ENCODE results near the gene UTRN.

Gene UTRN

DNA sequence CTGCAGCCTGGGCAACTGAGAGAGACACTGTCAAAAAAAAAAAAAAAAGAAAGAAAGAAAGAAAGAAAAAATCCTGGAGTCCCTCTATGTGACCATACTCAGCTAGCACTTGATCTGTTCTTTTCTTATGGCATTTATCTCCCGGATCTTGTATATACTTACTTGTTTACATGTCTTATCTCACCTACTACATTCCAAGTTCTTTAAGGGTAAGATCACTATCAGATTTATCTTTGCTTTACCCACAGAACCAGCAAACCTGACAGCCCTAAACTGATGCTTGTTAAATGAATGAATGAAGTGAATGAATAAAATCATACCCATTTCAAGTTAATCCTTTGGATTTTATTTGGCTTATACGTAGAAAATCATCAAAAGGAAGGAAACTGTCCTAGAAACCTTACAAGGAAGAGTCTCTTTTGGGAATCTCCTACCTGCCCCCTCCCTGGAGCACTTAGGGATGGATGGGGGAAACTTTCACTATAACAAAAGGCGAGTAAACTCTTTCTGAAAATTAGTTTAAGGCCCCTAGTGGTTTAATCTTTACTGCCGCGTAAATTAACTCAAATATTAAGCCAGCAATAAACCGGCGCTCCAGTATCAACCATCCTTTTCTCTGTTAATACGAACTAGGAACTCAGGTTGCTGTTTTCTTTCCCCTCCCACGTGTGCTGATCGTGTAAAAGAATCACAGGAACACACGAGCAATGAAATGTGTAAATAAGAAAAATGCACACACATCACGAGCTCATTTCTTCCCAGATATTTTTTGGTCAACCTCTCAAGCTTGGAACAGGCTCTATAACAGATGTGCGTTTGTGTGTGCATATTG, 1.3 kb upstream of the UTRN start:
- no peak for DNase-seq

DNA sequence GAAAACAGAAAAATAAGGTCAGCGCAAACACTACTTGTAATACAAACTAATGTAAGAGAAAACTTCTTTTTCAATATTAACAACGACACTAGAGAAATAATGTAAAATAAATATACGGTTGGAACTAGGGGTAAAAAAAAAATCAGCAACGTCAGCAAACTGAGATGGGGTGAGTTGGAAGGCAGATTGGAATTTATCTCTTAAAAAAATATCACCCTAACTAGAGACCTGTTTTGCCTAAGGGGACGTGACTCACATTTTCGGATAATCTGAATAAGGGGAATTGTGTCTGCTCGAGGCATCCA, 705 bp upstream of the UTRN start:
- DNase-seq: no peak

DNA sequence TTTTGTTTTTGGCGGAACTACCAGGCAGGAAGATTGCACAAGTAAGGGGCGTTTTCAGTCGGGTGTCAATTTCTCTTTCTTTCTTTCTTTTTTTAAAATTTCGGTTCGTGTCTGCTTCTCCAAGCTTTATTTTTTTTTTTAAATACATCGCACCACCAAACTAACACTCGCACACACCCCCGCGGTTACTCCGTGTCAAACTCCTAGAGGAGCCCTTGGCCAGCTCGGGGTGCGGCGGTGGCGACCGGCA, 338 bp downstream of the UTRN start:
- no peak for DNase-seq

DNA sequence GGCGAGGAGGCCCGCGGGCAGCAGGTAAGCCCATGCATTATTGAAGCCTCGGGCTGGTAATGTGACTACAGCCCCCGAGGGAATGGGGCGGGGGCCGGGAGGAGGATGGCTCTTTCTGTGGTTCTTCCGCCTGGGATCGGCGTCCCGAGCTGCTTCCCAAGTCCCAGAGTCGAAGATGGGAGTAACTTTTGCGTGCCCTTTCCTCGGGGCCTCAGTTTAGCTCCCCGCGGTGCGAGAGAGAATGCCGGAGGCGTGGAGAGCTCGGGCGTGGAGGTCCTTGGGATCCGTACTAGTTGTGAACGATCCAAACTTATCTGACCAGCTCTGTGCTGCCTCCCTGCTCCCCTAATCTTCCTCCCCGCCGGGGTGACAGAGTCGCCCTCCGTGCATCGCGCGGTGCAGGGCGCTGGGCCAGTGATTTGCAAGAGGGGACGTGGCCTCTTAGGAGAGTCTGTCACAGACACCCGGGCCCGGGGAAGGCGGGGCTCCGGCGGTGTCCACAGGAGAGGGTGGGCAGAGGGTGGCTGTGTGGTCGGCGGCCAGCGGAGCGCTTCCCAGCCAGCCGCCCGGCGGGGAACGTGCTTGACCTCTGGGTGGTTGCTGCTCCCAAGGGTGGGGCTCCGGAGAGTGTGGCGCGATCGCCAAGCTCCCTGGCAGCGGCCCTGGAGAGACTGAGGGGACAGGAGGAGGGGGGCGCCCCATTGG, 815 bp downstream of the UTRN start:
- peak; percentile 42 for DNase-seq

DNA sequence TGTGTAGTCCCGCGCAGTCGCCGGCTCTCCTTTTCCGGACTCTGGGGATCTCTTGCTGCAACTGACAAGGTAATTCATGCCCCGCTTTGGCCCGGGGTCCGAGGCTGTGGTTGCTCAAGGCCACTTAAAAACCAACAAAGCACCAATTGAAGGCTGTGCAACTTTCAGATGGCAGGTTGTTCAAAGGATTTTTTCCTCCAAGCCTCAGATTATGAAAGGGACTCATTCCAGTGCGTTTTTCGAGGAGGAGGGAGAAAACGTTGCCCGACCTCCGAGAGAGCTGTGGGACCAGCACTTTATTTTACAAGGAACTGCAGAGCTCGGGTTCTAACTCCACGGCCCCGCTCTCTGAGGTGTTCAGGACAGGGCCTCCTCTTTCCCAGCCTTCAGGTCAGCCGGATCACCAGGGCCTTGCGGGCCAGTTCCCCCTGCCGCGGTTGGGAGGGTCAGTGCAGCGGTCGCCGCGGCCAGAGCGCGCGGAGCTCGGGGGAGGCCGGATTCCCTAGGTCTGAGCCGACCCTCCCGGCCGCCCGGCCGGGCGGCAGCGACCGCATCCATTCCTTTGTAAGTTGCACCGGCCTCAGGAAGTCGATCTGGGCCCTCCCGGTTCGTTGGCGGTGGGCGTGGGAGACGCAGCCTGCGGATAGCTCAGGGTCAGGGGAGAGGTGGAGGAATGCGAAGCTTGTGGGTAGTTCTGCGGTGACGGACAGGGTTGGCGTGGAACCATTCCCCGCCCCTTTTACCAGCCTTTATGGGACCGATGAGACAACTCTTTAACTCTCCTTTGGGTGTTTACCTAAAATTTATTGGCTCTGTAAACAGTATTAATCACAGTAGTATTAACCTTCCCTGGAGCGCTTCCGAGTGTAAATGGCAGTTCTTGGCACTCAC, 1.6 kb downstream of the UTRN start:
- no peak for DNase-seq

DNA sequence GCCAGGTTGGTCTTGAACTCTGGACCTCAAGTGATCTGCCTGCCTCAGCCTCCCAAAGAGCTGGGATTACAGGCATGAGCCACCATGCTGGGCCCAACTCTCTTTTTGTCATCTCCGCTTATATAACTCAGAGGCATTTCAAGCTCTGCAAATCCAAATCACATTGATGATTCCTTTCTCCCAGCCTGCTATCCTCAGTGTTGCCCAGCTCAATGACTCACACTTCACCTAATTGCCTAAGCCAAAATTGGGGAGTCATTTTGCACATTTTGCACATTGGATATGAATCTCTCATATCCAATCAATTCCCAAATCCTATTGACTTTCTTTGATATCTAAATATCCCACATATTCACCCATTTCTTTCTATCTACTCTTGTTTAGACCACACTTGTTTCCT, 3.9 kb downstream of the UTRN start:
- no peak for DNase-seq

DNA sequence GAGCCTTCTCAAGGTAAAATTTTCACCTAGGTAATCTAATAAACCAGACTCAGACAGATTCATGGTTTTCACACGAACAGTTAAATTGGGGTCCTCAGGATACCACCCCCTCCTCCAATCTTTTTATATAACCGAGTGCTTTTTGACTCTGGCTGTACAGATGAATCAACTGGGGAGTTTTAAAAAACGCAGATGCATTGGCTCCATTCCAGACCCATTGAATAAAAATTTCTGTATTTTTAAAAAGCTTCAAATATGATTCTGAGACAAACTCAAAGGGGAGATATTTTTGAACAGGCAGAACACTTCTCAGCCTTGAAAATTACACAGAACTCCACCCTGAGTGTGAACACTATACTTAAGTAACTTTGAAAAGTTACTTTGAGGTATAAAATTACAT, 7.2 kb downstream of the UTRN start:
- DNase-seq: no peak

DNA sequence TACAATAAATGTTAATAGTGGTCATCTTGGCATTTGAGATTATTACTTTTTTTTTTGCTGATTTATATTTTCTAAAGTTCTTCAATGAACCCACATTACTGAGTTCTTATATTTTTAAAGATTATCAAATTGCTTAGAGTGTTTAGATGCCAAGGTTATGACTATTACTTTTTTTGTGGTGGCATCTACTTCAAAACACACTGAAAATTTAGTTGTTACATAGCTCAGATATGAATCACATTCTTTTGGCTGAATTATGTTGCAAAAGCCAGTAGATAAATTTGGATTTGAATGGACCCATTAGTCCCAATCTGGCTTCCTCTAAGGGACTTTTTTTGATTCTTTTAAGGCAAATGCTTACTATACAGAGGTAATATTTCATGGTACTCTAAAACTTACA, 8.9 kb downstream of the UTRN start:
- no peak for DNase-seq

DNA sequence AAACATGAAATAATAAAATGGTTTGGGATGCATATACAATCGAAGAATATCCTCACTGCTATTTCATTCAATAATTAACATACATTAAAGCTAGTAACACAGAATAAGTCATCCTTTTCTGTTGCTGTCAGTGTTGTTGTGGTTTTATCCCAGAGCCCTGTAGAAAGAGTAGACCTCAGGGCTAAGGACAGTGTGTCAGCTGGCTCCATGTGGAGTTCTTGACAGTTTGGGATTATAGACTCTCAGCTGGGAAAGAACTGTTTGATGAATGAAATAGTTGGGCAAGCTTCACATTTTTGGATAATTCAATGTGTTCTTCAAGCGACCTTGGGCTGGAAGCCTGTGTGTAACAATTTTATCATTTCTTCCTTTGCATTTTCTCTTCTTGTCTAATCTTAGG, 10.1 kb downstream of the UTRN start:
- DNase-seq: no peak

DNA sequence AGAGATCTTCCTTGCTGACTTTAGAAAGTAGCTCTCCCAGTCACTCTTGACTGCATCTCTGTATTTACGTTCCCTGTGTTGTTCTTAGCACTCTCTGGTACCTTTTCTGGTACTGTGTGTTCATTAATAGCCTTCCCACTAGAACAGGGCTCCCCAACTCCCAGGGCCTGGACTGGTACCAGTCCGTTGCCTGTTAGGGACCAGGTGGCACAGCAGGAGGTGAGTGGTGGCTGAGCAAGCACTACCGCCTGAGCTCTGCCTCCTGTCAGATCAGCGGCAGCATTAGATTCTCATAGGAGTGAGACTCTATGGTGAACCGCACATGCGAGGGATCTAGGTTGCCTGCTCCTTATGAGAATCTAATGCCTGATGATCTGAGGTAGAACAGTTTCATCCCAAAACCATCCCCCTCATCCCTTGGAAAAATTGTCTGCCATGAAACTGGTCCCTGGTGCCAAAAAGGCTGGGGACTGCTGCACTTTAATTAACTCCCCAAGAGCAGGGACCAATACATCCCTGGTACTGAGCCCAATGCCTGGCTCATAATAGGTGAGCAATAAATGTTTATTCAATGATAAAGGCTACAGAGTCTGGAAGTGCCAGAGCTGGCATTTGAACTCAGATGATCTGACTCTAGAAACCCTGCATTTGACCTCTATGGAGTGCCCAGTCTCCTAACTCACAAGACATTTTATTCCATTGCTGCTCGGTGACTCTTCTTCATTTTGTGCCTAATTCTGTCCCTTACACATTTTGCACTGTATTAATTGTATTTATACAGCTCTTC, 11.0 kb downstream of the UTRN start:
- no peak for DNase-seq

DNA sequence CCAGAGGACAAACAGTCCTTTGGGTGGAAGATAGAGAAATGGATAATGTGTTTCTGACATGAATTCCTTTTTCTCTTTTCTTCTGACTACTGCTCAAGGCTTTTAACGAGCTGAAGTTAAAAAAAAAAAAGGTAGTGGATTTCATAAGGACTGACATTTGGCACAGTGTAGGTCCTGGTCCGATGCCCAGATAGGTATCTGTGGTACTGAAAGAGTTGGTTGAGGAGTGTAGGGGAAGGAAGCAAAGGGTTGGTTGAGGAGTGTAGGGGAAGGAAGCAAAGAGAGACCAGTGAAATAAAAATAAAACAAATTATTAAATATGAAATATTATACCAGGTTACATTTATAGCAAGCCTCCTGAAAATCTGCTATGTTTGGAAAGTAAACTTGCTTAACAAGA, 11.8 kb downstream of the UTRN start:
- DNase-seq: no peak

DNA sequence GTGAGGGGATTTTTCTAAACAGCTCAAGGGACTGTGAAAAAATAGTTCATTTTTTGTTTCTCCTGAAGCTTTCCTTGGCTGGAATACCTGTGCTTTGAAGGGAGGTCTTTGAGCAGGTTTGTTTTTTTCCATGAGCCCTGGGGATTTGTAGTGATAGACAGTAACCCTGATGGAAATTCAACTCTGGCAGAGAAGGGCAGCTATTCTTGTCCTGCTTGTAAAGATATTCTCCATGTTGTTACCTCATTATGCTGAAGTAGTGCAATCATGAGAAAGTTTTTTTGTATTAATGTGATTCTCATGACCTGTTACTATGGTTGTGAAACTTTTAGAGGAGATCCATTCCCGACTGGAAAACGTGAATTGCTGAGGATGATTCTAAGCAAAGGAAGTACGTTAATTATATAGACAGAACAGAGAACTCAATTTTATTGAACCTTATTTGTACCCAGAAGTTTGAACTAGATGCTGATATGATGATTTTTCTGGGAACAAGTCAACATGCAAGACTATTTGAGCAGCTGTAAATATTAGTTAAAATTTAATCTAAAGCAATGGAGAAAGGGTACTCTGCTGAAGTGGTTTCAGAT, 12.5 kb downstream of the UTRN start:
- no peak for DNase-seq

DNA sequence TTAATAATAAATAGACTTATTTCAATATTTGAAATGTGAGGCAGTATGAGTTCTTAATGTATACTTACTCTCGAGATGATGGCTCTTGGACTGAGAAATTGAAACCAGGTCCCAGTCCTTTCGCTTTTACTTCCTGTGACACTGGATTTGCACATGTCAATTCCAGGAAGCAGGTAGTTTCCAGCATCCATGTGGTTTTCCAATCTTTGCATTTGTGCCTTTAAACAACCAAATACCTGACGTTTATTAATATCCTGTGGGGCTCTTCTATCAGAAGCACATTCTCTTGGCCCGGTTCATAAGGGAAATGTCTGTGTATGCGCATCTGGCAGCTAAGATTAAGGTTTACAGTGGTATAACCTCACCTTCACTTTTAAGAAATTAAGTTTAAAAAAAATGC, 13.1 kb downstream of the UTRN start:
- no peak for DNase-seq

DNA sequence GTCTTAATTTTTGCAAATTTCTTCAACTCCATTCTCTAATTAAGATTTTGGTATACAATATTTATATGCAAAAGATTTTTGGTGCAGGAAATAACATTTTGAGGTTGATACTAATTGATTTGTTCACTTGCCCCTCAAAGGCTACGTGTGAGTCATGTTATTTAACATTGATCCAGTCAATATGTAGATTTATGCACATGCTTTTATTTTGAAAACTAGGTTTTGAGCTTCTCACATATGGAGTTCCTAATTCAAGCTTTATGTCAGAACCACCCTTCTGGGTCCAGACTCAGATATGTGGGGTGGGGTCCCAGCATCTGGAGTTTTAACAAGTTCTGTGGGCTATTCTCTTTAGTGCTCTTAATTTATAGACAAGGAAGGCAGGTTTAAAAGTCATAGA, 13.8 kb downstream of the UTRN start:
- DNase-seq: no peak

DNA sequence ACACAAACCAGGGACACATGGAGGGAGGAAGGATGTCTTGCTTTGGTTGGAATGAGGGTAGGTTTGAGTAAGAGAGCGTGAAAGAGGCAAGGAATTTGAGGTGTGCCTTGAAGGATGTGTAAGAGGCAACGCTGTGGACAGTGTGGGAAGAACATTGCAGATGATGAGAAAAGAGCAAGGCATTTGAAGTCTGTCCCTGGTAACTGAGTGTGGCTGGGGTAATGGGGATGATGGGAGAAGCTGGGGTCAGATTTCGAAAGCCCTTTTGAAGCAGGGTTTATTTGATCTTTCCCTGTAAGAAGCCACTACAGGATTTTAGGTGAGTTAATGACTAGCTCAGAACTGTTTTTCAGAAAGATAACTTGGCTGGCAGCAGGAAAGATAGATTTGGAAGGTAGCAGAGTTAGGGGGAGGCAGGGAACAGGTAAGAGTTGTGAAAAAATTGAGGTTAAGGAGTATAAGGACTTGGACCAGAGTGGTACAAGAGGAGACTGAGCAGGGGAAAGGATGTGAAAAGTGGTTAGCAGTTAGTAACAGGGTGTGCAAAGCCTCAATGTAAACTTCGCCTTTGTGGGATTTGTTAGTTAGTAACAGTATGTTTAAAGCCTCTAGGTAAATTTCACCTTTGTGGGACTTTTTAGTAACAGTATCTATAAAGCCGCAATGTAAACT, 17.7 kb downstream of the UTRN start:
- DNase-seq: no peak

DNA sequence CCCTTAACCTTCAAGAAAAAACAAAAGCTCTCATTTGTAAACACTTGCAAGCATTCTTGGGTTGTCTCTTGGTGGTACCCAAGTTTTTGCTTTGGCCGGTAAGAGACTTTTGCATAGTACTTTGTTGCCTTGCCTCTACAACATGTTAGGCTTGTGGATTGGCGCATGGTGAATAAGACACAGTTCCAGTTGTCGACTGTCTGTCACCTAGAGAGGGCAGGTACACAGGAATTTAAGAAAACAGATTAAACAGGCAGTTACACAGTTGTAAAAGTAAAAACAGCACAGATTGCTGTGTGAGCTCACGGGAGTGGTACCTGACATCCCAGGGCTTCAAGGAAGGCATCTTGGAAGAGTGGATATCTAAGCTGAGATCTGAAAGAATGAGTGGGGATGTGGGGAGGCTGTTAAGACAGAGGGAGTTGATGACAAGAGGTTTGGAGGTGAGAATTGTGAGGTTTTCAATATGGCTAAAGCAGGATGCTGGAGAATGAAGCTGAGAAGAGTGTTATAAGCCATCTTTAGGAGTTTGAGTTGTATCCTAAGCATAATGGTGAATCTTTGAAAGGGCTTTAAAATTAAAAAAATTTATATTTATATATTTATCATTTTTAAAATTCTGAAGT, 19.2 kb downstream of the UTRN start:
- no peak for DNase-seq

DNA sequence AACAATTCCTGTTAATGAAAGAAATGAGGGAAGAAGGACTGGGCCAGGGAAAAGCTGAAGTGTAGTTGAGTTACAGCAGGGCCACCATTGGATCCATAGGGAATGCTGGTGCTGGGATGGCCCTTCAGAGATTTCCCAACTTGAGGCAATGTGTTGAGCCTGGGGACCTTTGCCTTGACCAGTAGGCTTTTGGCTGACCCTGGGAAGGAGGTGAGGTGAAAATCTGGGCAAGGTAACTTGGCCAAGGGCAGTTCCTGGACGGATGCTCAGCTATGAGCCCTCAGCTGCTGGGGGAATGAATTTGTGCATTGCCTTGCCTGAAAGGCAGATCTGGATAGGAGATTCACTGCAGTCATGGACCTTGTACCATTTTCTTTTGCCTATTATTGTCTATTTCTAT, 20.4 kb downstream of the UTRN start:
- no peak for DNase-seq

DNA sequence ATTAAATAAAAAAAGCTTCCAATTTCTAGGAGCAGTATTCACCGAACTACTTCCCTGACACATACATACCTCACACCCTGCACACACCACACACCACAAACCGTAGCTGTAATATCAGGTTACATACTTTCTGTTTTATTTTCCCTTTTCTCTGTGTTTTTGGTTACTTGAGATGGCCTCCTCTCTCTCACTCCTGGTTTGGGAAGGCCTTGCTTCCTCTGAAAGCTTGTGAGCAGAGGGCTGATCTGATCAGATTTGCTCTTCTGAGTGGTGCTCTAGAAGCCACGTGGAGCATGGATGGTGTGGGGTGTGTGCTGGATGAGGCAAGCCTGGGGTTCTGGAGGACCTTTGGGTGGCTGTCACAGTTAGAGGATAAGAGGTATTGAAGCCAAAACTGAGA, 20.9 kb downstream of the UTRN start:
- peak; percentile 25 for DNase-seq

DNA sequence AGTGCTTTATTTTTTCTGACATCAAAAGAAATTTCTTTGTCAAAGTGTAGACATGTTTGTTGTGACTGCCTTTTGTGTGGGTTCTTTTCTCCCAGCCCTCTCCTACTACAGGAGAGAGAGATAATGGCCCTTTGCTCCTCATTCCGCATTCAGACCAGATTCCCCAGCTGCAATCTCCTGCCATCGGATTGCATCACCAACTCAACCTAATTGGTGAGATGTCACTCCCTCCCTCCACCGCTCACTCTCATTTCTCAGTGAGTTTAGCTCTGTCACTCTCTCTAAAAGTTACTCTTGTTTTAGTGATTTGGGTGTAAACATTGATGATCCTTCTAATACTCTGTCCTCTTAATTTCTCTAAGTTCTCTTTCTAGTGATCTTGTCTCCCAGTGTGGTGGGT, 22.7 kb downstream of the UTRN start:
- DNase-seq: no peak

DNA sequence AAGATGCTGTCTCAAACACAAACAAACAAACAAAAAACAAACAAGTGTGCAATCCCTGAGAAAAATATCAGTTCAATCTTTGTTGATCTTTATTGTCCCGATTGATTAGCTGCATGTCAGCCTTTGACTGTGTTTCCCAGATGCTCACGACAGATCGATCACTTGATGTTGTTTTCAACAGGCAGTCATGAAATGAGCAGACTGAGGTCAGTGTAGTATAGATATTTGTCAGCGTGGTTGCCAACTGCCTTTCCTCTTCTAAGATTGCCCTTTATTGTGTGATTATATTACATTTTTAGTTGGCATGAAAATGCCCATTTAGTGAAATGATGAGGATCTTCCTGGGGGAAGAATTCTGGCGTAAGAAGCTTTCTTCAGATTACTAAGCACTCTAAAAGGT, 25.6 kb downstream of the UTRN start:
- no peak for DNase-seq

DNA sequence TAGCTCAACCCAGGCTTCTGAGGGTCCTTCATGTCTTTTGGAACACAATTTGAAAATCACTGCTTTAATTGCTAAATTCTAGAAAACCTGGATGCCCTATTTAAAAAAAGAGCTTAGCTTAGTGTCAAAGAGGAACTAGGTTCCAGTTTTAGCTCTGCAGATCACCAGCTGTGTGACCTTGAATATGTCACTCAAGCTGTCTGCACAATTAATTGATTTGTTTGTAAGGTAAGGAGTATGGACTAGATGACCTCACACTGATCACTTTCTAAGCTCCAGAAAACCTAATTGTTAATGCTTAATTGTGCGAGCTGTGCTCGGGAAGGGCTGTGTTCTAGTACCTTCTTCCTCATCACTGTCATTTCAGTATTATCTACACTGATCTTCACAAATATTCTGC, 26.2 kb downstream of the UTRN start:
- no peak for DNase-seq

DNA sequence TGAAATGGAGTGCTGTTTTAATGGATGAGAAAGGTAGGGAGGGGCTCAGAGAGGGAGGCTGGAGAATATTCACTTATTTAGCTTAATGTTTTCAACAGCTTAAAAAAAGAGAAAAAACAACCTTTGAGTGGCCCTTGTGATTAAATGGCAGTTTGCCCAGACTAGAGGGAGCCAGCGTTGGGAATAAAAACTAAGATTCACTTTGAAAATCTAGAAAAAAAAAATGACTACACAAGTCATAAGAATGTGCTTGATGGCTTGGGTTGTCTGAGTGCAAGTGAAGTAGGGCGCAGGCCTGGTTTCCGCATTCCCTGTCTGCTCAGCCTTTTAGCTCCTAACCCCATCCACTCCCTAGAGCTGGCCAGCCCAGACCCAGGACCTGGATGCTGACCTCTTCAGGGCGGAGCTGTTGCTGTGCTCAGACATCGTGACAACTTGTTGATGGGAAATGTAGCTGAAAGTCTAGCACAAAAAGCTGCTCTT, 28.9 kb downstream of the UTRN start:
- no peak for DNase-seq
